GM21737 (cell line): ENCODE measurements around the gene TIMM17A.

Source experiments
- ATAC-seq: cut with Tn5 transposase; IDR thresholded peaks from one replicate; pipeline ENCODE4 v1.9.1; 2021; ENCODE audit warnings: mild to moderate bottlenecking, moderate library complexity; ENCODE audit not compliant: unreplicated experiment

TIMM17A gene

GRCh38 chr1:201955009-201955728 lies at the start of gene TIMM17A:
Gene TIMM17A, plus strand, starts transcription at chr1:201955503. Its CDS starts 24 bp downstream, at chr1:201955527.
- ATAC-seq, result peak; percentile 99

- no peak for ATAC-seq
Measured at GRCh38 chr1:201906336-201906735, 49.0 kb upstream of the TIMM17A start.

GRCh38 chr1:201907621-201908020 lies 47.7 kb upstream of the TIMM17A start:
- no peak for ATAC-seq

DNA sequence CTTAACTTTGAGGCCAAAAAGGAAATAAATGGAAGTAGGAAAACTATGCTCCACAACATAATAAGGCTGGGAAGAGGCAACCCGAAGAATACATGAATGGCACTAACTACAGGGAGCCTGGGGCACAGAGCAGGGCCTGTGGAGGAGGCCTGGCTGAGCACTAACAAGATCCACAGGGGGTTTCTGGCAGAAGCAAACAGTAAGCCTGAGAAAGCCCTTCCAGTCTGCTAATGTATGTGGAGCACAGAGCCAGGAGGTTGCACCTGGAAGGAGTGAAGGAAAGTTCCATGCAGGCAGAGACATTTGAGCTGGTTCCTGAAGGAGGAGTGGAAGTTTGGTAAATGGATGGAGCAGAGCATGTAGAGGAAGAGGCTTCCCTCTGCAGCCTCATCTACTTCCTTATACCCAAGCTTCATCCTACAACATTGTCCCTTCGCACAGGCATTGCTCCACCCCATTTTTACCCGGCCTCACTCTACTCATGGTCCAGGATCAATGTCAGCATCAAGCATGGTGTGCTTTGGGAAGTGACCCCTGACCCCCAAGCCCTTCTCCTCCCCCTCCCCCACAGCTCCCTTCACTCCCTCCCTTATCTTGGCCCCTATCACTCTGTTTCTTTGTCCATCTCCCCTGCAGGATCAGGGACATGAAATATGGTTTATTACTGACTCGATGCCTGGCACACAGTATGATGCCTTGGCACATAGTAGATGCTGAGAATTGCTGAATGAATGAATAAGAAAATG lies 43.3 kb upstream of the TIMM17A start:
- ATAC-seq, result no peak

DNA sequence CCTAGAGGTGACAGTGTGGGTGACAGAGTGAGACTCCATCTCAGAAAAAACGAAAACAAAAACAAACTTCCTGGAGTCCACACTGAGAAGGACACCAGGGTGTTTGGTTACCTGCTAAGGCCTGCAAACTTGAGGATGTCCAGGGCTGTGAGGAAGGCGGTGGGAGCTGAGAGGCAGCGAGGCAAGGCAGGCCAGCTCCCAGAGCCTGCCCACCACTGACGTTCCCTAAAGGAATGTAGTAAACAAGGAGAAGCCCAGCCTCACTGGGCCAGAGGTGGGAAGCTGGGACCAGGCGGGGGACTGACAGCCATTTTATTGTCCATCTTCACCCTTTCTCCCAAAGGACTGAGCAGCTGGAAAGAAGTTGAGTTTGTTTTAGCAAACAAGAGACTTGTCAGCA lies 42.5 kb upstream of the TIMM17A start:
- no peak for ATAC-seq

DNA sequence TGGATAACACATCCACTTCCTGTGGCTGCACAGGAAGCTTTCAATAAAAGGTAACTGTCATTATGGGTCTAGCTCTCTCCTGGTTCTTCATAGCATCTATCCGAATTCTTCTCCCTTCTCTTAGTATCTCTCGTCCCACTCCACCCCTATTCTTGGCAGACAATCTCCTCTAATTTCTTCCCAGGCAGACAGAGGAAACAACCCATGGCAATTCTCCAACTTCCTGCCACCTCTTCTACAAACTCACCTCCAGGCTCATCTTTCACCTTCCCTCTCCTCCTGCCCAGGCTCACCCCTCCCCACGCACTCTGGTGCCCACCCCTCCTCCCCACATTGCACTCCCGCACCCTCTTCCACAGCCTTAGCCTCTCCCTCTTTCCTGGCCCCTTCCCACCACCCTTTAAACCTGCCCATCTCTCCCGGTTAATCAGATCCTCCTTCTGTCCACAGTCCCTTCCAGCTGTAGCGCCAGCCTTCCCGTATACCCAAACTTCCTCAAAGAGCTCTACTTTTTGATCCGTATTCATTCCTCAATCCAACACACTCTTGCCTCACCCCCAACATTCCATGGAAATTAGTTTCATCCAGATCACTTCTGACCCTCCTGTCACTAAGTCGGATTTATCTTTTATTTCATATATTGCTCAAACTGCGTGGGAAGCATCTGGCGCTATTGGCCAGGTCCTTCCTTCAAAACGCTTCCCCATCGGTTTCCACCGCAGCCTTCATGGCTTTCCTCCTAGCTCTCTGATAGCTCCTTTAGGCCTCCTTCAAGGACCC lies 40.7 kb upstream of the TIMM17A start:
- no peak for ATAC-seq

DNA sequence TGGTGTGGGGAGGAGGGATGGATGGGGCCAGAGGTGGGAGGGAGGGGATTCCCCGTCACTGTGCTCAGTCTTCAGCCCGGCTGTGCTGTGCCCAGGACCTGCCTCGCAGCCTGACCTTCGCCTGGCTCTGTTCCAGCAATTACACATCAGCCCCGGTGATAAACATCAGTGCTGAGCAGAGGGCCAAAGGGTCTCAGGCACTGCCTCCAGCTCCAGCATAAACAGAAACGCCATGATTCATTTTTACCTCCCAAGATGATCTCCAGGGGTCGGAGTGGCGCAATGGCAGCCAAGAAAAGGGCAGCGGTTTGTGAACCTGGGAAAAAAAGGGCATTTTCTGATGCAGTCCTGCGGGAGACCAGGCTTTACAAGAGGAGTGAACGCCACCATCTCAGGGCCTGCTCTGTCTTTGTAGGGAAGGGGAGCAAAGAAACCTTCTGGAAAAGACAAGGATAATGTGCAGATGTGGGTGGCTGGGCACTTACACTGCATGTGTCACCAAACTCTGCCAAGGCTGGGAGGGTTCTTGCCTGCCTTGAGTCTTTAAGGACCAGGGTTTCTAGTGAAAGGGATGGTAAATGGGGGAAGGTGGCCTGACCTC lies 38.6 kb upstream of the TIMM17A start:
- ATAC-seq, result no peak

DNA sequence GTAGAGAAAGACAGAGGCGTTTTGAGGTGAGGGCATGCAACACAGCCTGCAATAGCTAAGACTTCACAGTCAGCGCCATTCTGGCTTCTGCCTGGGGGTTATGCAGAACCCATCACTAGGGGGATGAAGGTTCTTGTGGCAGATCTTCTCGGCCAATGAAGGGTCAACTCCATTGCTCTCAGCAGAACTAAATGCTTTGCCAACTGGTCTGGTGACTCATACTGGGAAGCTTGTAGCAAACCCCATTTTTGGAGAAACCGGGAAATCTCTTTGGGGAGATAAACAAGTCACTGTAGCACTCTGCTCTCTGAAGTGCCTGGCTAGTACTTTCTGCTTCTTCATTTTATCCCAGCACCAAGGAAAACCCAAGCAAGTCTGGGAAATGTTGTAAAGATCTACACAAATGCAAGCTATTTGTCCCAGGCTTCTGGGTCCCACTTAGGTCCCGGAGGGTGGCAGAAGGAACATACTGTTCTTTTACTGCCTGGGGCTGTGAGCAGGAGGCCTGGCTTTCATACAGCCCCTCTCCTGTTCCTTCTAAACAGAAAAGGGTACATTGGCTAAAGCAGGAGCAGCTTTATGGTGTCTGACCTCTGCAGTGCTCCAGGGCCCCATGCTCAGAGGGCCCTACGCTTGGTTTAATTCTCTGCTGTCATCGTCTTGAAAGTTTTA lies 37.8 kb upstream of the TIMM17A start:
- ATAC-seq, result no peak

GRCh38 chr1:201918343-201918742 lies 37.0 kb upstream of the TIMM17A start:
- no peak for ATAC-seq

DNA sequence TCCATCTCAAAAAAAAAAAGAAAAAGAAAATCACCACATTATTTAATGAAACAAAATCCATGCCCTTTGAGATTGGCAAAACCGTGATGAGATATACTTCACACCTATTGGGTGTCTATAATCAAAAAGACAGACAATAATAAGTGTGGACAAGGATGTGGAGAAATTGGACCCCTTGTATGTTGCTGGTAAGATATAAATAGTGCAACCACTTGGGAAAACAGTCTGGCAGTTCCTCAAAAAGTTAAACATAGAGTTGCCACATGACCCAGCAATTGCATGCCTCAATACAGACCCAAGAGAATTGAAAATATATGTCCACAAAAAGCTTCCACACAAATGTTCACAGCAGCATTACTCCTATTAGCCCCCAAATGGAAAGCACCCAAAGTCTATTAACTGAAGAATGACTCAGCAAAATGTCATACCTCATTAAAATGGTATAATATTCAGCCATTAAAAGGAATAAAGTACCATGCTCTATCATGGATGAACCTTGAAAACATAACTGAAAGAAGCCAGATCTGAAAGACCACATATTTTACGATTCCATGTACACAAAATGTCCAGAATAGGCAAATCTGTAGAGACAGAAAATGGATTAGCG lies 33.2 kb upstream of the TIMM17A start:
- no peak for ATAC-seq

- no peak for ATAC-seq
Measured at GRCh38 chr1:201925301-201925567, 30.1 kb upstream of the TIMM17A start.

DNA sequence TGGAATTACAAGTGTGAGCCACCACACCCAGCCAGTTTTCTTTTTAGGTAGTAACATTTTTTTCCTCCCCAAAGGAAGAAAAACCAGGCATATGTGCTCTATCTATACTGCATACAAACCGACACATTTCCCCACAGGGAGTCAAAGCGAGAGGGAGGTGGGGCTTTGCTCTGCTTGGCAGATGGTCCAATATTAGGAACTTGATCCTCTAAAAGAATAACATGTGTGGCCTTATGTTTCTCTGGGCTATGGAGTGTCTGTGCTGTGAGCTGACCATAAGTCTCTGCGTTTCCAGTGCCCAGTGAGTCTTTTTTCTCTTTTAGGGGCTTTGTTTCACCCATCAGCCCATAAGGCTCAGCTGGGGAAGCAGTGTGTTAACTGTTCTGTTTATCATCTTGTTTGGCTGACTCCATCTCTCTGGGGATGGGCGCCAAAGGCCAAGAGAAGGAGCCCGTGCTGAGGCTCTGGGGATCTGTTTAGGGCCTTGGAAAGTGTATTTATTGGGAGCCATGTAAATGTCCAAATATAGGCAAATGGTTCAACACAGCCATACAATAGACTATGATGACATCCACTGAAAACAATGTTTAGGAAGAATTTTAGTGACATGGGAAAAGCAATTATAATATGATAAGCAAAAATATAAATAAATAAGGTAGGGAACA lies 29.2 kb upstream of the TIMM17A start:
- ATAC-seq, result no peak

DNA sequence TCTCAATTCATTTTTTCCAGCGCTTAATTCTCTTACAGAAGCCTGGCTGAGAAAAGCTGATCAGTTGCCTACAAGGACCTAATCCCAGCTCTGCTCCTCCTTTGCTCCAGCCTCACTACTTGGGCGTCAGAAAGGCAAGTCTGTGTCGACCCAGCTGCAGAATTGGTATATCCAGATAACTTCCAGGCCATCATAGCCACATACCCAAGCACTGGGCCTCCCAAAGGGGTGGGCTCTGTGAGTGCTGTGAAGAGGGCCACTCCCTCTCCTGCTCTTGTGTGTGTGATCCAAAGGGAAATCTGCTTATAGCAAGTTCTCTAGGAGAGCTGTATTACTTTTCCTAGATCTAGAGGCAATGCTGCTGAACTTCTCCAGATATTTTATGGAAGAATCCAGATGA lies 27.0 kb upstream of the TIMM17A start:
- ATAC-seq, result no peak

- ATAC-seq, result no peak
Measured at GRCh38 chr1:201930137-201930536, 25.2 kb upstream of the TIMM17A start.

GRCh38 chr1:201930803-201931202 lies 24.5 kb upstream of the TIMM17A start:
- no peak for ATAC-seq

DNA sequence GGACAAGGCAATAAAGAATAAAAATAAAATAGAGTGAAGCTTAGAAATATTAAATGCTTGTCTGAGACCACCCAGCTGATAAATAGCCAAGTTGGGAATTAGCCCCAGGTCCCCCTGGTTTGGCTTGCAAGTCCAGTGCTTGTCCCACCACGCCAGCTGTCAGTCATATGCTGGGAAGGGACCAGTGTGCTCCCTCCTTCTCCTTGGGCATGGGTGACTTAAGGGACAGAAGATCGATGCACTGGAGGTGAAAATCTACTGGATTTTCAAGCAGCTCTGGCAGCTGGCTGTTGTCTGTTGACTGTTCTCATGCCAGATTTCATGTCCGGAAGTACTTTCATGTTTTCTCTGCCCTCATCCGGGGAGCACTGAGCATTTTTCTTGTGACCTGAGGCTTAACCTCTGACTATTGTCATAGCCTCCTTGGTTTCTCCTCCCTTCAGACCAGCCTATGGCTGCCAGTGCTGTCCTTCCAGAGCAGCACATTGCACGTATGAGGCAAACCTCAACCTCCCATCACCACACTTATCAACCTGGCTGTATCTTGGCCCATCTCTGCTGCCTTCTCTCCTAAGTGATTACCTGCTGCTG lies 21.4 kb upstream of the TIMM17A start:
- ATAC-seq, result no peak

- no peak for ATAC-seq
Measured at GRCh38 chr1:201937624-201938213, 17.6 kb upstream of the TIMM17A start.

DNA sequence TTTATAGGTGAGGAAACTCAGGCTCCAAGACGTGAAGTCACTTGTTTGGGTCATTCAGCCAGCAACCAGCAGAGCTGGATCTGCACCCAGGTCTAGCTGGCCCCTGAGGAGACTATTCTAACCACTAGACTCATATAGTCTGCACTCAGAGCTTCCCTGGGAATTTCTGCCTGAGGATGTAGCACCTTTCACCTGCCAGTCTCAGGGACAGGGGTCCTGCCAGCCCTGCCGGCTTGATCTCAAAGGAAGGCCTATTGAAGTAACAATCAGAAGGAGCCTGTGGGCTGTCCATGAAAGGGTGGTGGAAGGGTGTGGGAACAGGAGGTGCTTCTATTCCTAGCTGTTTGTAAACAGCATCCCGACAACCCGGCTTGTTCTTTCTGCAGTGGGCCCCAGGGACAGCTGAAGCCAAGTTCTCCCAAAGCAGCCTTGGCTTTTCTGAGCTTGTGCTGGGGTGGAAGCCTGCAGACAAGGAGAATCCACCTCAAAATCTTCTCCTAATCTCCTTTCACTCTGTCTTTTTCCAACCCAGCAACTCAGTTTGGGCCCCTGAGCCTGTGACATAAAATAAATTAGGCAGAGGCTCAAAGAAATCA lies 16.8 kb upstream of the TIMM17A start:
- ATAC-seq, result no peak

GRCh38 chr1:201939148-201939547 lies 16.2 kb upstream of the TIMM17A start:
- ATAC-seq, result no peak
